Stimulated activated naive CD4-positive, alpha-beta T cell treated with Interleukin-2 at 50 U/mL for 16 hours (primary cell): ENCODE data around the gene FMN2.

Experiments
- DNase-seq: peaks from one replicate; lab custom pipeline; 2025; lab: John Stamatoyannopoulos, UW

The FMN2 gene

DNA sequence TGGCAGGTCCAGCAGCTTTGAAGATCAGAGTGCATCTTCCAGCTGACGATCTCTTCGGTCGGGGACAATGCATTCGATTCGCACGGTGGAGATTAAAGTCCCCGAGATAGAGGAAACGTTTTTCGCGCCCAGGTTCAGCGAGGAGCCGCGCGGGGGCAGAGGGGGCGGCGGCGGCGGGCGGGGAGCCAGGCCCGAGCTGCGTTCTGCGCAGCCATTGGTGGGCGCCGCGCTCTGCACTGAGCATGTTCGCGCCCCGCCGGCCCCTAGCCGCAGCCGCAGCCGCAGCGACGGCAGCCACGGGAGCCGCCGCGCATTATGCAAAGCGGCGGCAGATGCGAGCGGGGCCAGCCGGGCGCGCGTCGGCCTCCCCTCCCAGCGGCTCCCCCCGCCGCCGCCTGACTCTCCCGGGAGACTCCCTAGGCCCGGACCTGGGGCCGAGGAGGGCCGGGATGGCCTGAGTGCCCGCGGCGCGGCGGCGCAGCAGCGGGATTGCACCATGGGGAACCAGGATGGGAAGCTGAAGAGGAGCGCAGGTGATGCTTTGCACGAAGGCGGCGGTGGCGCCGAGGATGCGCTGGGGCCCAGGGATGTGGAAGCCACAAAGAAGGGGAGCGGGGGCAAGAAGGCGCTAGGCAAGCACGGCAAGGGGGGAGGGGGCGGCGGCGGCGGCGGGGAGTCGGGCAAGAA lies at the start of gene FMN2:
Gene FMN2, plus strand, starts transcription at position 270 of the 687 bp plus-strand sequence. Its CDS starts 227 bp downstream, at position 497.
- no peak for DNase-seq

GRCh38 chr1:240044620-240045019 lies 47.1 kb upstream of the FMN2 start:
- no peak for DNase-seq

DNA sequence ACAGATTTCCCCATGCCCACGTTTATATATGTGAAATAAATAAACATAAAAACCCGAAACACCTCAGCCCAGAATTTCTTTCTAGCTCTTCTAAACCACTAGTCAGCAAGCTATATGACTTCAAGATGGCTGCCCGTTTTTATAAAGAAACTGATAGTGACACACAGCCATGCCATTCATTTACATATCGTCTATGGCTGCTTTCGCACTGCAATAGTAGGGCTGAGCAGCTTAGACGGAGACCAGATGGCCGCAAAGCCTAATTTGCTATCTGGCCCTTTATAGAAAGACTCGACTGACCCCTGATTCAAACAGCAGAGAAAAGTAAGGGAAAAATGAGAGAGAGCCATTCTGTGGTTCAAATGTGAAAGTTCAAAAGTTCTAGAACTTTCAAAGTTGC lies 45.7 kb upstream of the FMN2 start:
- DNase-seq: no peak

DNA sequence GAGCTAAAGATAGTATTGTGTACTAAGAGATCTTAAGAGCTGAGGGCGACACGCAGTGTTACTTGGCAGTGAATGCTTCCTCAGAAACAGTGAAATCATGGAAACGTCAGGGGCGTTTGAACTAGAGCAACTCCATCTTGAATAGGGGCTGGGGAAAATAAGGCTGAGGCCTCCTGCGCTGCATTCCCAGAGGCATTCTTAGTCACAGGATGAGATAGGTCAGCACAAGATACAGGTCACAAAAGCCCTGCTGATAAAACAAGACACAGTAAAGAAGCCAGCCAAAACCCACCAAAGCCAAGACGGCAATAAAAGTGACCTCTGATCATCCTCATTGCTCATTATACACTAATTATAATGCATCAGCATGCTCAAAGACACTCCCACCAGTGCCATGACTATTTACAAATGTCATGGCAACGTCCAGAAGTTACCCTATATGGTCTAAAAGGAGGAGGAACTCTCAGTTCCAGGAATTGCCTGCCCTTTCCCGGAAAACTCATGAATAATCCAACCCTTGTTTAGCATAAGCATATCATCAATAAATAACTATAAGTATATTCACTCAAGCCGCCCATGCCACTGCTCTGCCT lies 37.5 kb upstream of the FMN2 start:
- DNase-seq: no peak

DNA sequence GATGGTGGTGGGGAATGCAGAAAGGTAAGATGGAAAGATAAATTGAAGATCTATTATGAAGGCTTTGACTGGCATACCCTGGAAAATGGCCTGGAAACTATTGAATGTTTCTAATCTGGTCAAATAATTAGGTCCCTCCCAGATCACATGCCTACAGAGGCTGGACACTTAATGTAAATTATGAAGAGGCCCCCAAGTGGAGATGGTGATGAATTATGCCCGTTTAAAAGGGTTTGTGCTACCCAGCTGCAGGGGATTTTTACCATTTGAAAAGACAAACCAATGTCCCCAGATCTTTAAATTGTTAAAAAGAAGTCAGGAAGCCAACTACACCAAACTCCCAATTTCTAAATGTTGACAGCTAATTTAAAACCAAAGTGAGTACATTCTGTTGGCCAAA lies 35.7 kb upstream of the FMN2 start:
- no peak for DNase-seq

DNA sequence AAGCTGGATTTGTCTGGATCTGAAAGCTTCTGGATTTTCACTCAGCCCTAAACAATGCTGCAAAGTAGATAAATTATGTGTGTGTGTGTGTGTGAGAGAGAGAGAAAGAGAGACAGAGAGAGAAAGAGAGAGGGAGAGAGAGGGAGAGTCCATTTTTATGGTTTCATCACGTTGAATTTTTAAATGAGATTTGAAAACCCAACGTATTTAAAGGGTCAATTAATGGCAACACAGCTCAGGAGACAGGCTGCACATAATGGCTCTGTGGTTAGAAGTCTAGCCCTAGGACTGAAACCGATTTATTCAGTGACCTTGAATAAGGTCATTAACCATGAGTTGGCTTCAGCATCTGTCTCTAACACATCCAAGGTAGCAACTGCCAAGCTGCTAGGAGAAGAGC lies 35.3 kb upstream of the FMN2 start:
- no peak for DNase-seq

DNA sequence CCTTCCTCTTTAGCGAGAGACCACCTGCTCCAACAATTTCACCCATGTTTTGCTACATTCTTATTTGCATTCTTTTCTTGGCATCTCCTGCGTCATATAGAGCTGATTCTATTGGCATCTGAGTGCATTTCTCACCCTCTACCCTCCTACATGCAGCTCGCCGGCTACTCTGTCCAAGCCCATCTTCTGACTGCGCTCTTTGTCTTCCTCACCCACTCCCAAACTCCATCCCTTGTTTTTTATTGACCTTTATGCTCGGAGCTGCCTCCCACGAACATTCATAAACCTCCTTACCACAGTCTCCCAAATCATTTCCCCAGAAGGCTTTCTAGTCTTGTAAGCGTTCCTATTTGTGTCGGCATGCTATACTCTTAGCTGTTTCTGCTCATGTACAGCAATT lies 33.6 kb upstream of the FMN2 start:
- DNase-seq: no peak

DNA sequence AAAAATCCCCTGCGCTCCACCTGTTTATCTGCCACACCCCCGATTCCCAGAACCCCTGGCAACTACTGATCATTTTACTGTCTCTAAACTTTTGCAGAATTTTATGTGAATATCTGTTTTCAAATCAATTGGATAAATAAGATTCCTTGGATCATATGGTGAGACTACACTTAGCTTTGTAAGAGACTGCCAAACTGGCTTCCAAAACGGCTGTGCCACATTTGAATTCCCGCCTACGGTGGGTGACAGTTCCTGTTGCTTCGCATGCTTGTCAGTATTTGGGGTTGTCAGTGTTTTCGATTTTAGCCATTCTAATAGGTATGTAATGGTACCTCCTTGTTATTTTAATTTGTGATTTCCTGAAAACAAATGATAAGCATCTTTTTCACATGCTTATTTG lies 22.7 kb upstream of the FMN2 start:
- DNase-seq: no peak

DNA sequence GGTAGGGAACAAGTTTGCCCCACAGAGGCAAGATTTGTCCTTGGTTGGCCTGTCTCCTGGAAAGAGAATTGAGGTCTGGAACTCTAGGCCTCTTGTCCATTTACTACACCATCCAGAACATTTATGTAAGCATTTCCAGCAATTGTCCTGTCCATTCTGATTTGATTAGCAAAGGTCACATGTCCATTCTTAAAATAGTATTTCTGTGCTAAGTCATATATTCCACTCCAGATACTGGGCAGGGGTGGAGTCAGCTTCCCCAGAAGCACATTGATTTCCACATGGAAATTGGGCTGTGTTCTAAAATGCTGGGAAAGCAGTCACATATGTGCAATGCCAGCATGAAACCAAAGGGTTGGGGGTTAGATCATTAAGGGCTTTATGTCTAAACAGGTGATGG lies 21.5 kb upstream of the FMN2 start:
- no peak for DNase-seq

DNA sequence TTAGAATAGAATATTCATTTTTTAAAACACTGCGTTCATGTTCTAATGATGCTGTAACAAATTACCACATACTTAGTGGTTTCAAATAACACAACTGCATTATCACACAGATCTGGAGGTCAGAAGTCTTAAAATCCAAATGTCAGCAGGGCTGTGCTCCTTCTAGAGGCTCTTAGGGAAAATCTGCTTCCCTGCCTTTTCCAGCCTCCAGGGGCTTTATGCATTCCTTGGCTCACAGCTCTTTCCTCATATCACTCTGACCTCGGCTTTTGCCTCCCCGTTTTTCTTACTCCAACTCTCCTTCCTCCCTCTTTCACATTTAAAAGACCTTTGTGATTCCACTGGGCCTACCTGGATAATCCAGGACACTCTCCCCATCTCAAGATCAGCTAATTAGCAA lies 18.6 kb upstream of the FMN2 start:
- no peak for DNase-seq

DNA sequence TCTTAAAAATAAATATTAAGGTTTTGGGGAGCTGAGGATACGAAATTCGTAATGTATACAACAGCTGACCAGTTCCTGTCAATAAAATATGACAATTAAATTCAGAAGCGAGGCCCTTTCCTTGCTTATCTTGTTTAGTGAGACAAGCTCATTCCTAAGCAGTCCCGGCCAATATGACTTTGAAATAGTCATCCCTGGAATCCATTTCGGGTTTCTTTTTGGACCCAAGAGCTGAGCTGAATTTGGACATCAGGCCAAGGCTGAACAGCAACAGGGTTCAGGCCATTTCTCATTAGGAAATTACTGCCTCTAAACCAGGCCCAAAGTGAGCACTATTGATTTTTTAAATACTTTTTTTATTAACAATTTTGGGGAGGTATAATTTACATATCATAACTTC lies 17.3 kb upstream of the FMN2 start:
- no peak for DNase-seq

DNA sequence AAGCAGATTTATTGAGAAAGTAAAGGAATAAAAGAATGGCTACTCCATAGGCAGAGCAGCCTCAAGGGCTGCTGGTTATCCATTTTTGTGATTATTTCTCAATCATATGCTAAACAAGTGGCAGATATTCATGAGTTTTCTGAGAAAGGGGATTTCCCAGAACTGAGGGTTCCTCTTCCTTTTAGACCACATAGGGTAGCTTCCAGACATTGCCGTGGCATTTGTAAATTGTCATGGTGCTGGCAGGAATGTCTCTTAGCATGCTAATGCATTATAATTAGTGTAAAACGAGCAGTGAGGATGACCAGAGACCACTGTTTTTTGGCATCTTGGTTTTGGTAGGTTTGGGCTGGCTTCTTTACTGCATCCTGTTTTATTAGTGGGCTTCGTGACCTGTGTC lies 16.8 kb upstream of the FMN2 start:
- no peak for DNase-seq

DNA sequence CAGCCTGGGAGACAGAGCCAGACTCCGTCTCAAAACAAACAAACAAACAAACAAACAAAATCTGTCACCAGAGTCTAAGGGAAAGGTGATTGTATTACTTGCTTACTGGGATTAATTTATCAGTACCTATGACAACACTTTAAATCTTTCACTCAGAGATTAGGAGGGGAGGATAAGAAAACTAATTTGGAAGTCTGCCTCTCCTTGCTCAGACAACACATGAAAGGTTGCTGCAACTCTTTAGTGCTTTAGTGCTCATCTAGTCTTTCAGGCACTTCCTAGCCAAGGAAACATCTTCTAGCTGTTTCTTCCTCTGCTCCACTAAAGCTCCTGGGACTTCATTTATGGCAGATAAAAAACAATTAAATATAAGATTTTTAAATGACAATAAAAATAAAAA lies 7.3 kb upstream of the FMN2 start:
- no peak for DNase-seq

DNA sequence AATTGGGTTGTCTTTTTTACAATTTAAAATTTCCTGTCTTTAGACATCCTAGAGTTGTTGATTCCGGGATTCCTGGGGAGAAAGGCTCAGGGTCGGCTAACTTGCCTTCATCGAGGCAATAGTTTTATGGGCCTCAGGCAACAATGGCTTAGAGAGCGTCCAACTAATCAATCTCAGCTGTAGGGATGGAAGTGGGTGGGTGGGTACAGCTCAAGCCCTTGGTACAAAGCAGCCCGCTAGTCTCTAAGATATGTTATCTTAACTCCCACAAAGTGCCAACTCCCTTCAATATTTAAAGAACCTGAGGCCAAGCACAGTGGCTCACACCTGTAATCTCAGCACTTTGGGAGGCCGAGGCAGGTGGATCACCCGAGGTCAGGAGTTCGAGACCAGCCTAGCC lies 6.9 kb upstream of the FMN2 start:
- DNase-seq: no peak

- no peak for DNase-seq
These were observed 5.0 kb upstream of the FMN2 start for GRCh38 chr1:240086726-240087125.

GRCh38 chr1:240090014-240090413 lies 1.7 kb upstream of the FMN2 start:
- DNase-seq: no peak

DNA sequence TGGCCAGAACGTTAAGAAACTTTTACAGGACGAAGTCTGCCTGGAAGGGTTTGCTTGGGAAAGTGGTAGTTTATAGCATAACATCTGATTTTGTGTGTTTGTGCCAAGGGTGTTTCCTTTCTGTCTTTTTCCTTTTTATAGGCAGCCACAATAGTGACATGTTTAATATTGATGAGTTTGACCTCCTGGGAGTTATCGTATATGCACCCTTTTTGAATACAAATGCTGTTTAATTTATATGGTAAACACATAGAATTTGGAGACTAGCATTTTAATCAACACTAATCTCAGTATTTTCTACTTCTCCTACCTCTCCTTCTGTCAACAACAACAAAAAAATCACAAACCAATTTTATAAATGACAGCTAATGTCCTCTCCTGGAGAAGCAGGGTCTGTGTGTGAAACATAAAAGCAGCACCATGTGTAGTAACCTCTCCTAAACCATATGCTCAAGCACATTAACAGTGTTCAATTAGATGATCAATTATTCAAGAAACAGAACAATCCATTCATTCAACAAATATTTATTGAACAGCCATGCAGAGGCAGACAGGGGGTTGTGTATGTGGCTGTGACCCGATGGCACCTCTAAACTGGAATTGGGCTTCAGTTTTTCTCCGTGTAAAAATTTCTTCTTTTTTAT lies 604 bp upstream of the FMN2 start:
- DNase-seq: no peak

DNA sequence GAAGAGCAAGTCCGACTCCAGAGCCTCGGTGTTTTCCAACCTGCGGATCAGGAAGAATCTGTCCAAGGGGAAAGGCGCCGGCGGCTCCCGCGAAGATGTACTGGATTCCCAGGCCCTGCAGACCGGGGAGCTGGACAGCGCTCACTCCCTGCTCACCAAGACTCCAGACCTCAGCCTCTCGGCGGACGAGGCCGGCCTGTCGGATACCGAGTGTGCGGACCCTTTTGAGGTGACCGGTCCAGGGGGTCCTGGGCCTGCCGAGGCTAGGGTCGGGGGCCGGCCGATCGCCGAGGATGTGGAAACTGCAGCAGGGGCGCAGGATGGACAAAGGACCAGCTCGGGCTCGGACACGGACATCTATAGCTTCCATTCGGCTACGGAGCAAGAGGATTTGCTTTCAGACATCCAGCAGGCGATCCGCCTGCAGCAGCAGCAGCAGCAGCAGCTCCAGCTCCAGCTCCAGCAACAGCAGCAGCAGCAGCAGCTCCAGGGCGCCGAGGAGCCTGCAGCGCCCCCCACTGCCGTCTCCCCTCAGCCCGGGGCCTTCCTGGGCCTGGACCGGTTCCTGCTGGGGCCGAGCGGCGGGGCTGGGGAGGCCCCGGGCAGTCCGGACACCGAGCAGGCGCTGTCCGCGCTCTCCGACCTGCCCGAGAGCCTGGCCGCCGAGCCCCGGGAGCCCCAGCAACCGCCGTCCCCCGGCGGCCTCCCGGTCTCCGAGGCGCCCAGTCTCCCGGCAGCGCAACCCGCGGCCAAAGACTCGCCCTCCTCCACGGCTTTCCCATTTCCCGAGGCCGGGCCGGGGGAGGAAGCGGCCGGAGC lies 827 bp downstream of the FMN2 start:
- no peak for DNase-seq

- DNase-seq: no peak
These were observed 1.7 kb downstream of the FMN2 start for GRCh38 chr1:240093120-240093961.

- no peak for DNase-seq
These were observed 2.5 kb downstream of the FMN2 start for GRCh38 chr1:240094041-240094722.

DNA sequence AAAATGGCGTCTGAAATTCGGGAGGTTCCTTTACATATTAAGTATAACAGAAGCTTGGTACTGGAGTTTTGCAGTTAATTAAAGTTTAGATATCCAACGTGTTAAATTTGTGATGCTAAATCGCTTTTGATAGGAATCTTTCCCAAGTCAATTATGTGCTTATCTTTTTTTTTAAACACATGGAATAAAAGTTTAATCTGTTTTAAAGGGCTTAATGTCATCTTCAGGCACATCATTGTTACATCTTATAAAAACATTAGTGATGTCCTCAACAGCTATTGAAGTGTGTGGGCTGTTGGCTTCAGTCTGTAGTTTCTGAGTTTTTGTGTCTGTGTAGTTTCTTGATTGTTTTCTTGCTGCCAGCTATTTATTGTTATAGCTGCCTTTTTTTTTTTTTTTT lies 5.3 kb downstream of the FMN2 start:
- no peak for DNase-seq
